ENCODE data around the gene RPTOR.

GRCh38 chr17:80825471-80826345, 281.1 kb downstream of the RPTOR start:
- no peak for TF ChIP-seq TAF1 (IDR thresholded peaks at IDR 0.05; ENCODE audit: low read depth, low read length)
- TF ChIP-seq SPI1 (IDR thresholded peaks at IDR 0.05; ENCODE audit: low read depth, low read length): no peak
- TF ChIP-seq POLR2A (IDR thresholded peaks at IDR 0.05; ENCODE audit: low read depth, low read length): no peak

Data from GM12891 (cell line).